C4-2B (cell line): ENCODE results near the gene RPUSD2.

Source experiments
- H3K27ac ChIP-seq: fragments of 450-650 bp; 2 replicates; pipeline ENCODE4 v1.5.1; 2017
- CTCF ChIP-seq: fragments of 450-650 bp; conservative IDR thresholded peaks from 2 replicates; pipeline ENCODE4 v1.5.1; 2017; ENCODE audit warnings: mild to moderate bottlenecking
- ZFX ChIP-seq: fragments of 450-650 bp; IDR thresholded peaks from 2 replicates; pipeline ENCODE4 v1.6.1; 2017

Gene RPUSD2

GRCh38 chr15:40554161-40554525 is 15.0 kb upstream of the RPUSD2 start:
- H3K27ac ChIP-seq = no peak overlapping the region

DNA sequence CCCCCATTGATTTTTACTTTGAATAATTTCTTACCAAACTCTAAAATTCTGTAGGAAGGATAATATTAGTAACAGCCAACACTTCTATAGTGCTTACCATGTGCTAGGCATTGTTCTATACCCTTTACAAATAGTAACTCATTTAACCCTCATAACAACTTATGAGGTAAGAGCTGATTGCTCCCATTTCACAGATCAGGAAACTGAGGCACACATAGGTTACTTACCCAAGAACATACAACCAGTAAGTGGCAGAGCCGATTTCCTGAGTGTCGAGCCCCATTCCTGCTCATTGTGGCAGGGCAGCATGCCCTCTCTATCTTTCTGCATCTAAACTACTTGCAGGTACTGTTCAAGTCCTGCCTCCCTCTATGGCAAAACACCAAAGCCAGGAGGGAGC is 13.2 kb upstream of the RPUSD2 start:
- TF ChIP-seq CTCF (no peak), ZFX (no peak)

More at GRCh38 chr15:40554161-40554525, 15.0 kb upstream of the RPUSD2 start:
- no peak for TF ChIP-seq ZFX
- no peak for TF ChIP-seq CTCF

DNA sequence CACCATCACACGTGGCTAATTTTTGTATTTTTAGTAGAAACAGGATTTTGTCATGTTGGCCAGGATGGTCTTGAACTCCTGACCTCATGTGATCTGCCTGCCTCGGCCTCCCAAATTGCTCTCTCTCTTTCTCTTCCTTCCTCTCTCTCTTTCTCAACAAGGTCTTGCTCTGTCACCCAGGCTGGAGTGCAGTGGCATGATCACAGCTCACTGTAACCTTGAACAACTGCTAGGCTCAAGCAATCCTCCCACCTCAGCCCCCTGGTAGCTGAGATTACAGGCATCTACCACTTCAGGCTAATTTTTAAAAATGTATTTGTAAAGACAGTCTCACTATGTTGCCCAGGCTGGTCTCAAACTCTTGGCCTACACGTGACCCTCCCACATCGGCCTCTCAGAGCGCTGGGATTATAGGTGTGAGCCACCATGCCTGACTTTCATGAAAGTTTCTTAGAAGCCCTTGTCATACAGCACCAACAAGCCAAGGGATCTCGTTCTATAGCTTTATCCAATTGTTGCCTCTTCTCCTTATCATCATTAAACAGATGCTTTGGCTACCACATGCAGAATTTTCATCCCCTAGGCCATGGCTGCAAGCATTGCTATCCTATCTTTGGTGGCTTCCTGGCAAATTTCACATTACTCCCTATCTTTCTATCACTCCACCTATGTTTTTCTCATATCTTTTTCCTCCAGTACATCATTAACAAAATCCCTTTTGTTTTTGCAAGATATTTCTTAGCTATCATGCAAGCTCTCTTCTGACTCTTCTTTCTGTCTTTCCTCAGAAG is 10.0 kb upstream of the RPUSD2 start:
- TF ChIP-seq CTCF (no peak), ZFX (no peak)
- no peak overlapping the region for H3K27ac ChIP-seq

More for the DNA sequence above, 13.2 kb upstream of the RPUSD2 start:
- H3K27ac ChIP-seq = no peak overlapping the region

GRCh38 chr15:40562691-40563090 is 6.4 kb upstream of the RPUSD2 start:
- TF ChIP-seq ZFX (no peak), CTCF (no peak)
- no peak overlapping the region for H3K27ac ChIP-seq

GRCh38 chr15:40563426-40563825 is 5.7 kb upstream of the RPUSD2 start:
- H3K27ac ChIP-seq = no peak overlapping the region
- no peak for TF ChIP-seq ZFX
- no peak for TF ChIP-seq CTCF

DNA sequence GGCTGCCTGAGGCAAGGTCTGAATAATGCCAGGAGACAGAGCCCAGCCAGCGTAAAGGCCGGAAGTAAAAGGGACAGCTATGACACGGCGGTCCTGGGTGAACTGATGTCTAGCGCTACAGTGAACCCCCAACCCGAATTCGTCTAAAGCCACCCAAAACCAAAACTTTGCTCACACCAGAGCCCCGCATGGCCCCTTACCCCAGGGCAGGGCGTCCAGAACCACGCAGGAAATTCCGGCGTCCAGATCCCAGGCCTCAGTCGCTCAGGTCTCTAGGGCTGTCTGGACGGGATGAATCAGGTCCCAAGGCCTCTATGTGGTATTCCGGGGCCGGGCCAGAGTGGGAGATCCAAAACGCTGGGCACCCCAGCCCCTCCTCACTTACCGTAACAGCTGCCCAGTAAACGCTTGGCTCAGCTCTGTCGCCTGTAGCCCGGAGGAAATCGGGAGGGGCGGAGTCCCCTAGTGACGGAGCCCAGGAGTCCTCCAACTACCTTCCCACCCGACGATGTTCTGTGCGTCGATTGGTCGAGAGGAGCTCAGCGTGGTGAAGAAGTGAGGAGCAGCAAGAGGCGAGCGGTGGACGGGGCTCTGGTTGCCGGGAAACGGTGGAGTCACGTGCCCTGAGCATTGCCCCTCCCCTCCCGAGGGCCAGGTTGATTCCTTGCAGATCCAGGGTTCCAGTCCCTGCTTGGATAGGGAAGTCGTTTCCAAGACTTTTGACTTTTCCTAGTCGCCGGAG is 4.3 kb upstream of the RPUSD2 start, which contains the start of gene CCDC32:
Gene CCDC32, minus strand, starts transcription at position 452 of the 742 bp plus-strand sequence. CDS start 2,027 bp downstream, outside the sequence.
- peak within 1 kb of the TSS; percentile 75 for H3K27ac ChIP-seq
- TF ChIP-seq CTCF = no peak
- no peak for TF ChIP-seq ZFX
